Trophoblast cell (in vitro differentiated cells and primary cell): ENCODE measurements around the gene APCDD1L.

Source experiments
- DNase-seq, 2 donors: peaks; one replicate each; pipeline ENCODE4 v3.0.0-alpha.2; 2016
- H2AFZ ChIP-seq: 2 replicates; pipeline ENCODE4 v1.6.1; 2013; ENCODE audit warnings: low read length, moderate library complexity, mild to moderate bottlenecking; ENCODE audit not compliant: insufficient read depth, poor library complexity
- H2AK5ac ChIP-seq: 2 replicates; pipeline ENCODE4 v1.6.1; 2013; ENCODE audit warnings: mild to moderate bottlenecking, low read length
- H2BK120ac ChIP-seq: 2 replicates; pipeline ENCODE4 v1.6.1; 2013; ENCODE audit warnings: low read length, mild to moderate bottlenecking, moderate library complexity; ENCODE audit not compliant: insufficient read depth, poor library complexity
- H2BK12ac ChIP-seq: 2 replicates; pipeline ENCODE4 v1.6.1; 2013; ENCODE audit warnings: mild to moderate bottlenecking, low read length, moderate library complexity
- H2BK5ac ChIP-seq: 2 replicates; pipeline ENCODE4 v1.6.1; 2013; ENCODE audit warnings: low read length, low read depth, moderate library complexity, mild to moderate bottlenecking; ENCODE audit not compliant: poor library complexity
- H3K14ac ChIP-seq: 2 replicates; pipeline ENCODE4 v1.6.1; 2013; ENCODE audit warnings: mild to moderate bottlenecking, low read length
- H3K18ac ChIP-seq: 2 replicates; pipeline ENCODE4 v1.6.1; 2013; ENCODE audit warnings: mild to moderate bottlenecking, low read length
- H3K23ac ChIP-seq: 2 replicates; pipeline ENCODE4 v1.6.1; 2013; ENCODE audit warnings: low read length
- H3K27ac ChIP-seq: 2 replicates; pipeline ENCODE4 v1.5.1; 2013; ENCODE audit warnings: low read depth, mild to moderate bottlenecking, inconsistent platforms, low read length, moderate library complexity
- H3K27me3 ChIP-seq: 2 replicates; pipeline ENCODE4 v1.6.1; 2013; ENCODE audit warnings: inconsistent platforms, mild to moderate bottlenecking, low read length, moderate library complexity; ENCODE audit not compliant: insufficient read depth
- H3K36me3 ChIP-seq, 2 experiments: 1 replicate in 1 of 2; 2 replicates in 1 of 2; pipeline ENCODE4 v1.6.1; 2013; ENCODE audit warnings: low read length in 2 of 2, mild to moderate bottlenecking in 2 of 2, moderate library complexity in 1 of 2; ENCODE audit not compliant: insufficient read depth in 2 of 2, control insufficient read depth in 1 of 2
- H3K4ac ChIP-seq: 2 replicates; pipeline ENCODE4 v1.6.1; 2013; ENCODE audit warnings: low read depth, mild to moderate bottlenecking, low read length, moderate library complexity
- H3K4me1 ChIP-seq, 2 experiments: 1 replicate in 1 of 2; 2 replicates in 1 of 2; pipeline ENCODE4 v1.6.1; 2013; ENCODE audit warnings: low read length in 2 of 2, mild to moderate bottlenecking in 2 of 2, moderate library complexity in 1 of 2; ENCODE audit not compliant: insufficient read depth in 2 of 2, control insufficient read depth in 1 of 2
- H3K4me2 ChIP-seq: 2 replicates; pipeline ENCODE4 v1.6.1; 2013; ENCODE audit warnings: inconsistent platforms, mild to moderate bottlenecking, low read length, moderate library complexity
- H3K4me3 ChIP-seq: 2 replicates; pipeline ENCODE4 v1.5.1; 2013; ENCODE audit warnings: mild to moderate bottlenecking, low read depth, low read length, inconsistent platforms
- H3K79me1 ChIP-seq: one replicate; pipeline ENCODE4 v1.6.1; 2013; ENCODE audit warnings: low read length
- H3K79me2 ChIP-seq: 2 replicates; pipeline ENCODE4 v1.6.1; 2013; ENCODE audit warnings: low read length, mild to moderate bottlenecking; ENCODE audit not compliant: control insufficient read depth, insufficient read depth, poor library complexity
- H3K9ac ChIP-seq: 2 replicates; pipeline ENCODE4 v1.6.1; 2013; ENCODE audit warnings: mild to moderate bottlenecking, low read length
- H3K9me3 ChIP-seq: 2 replicates; pipeline ENCODE4 v1.6.1; 2013; ENCODE audit warnings: low read depth, mild to moderate bottlenecking, control low read depth, inconsistent platforms, low read length; ENCODE audit not compliant: insufficient read depth
- H4K12ac ChIP-seq: 2 replicates; pipeline ENCODE4 v1.6.1; 2013; ENCODE audit warnings: low read depth, mild to moderate bottlenecking, low read length, moderate library complexity
- H4K8ac ChIP-seq: 2 replicates; pipeline ENCODE4 v1.6.1; 2013; ENCODE audit warnings: low read depth, mild to moderate bottlenecking, low read length, moderate library complexity
- H4K91ac ChIP-seq: one replicate; pipeline ENCODE4 v1.6.1; 2013; ENCODE audit warnings: low read depth, mild to moderate bottlenecking, low read length, moderate library complexity
- WGBS: extraction: QIAGEN DNeasy Blood & Tissue Kit; methylation state at CpG from one replicate; pipeline ENCODE4 v1.1.7; 2013; ENCODE audit warnings: missing lambda C conversion rate; ENCODE audit not compliant: insufficient read length, insufficient coverage; ENCODE audit errors: extremely low coverage; 5-methylcytosine and 5-hydroxymethylcytosine counted together

Gene APCDD1L

GRCh38 chr20:58545565-58546415, 30.6 kb upstream of the APCDD1L start:
- H4K91ac ChIP-seq: no peak overlapping the region
- no peaks in the 10 kb centered on the region for H3K27me3 ChIP-seq
- no peak overlapping the region for H3K9ac ChIP-seq
- no peak overlapping the region for H4K8ac ChIP-seq
- H3K79me1 ChIP-seq: no peaks in the 10 kb centered on the region
- no peak overlapping the region for H3K4me2 ChIP-seq
- H2AFZ ChIP-seq: no peak overlapping the region
- H3K18ac ChIP-seq: no peak overlapping the region
- no peak overlapping the region for H2BK120ac ChIP-seq
- H3K79me2 ChIP-seq: no peaks in the 10 kb centered on the region
- no peak overlapping the region for H3K23ac ChIP-seq
- H3K4me3 ChIP-seq: no peak overlapping the region
- H2BK12ac ChIP-seq: no peak overlapping the region
- no peak overlapping the region for H3K14ac ChIP-seq
- no CpG with 5 or more reads among the region's 17 CpGs for WGBS
- H3K27ac ChIP-seq: no peak overlapping the region
- H3K4ac ChIP-seq: no peak overlapping the region
- no peak overlapping the region for H4K12ac ChIP-seq
- H3K4me1 ChIP-seq: no peaks in the 10 kb centered on the region
- no peak overlapping the region for H2BK5ac ChIP-seq
- H2AK5ac ChIP-seq: no peak overlapping the region
- H3K9me3 ChIP-seq: peaks cover 2% of the 10 kb centered on the region
- no peak for DNase-seq
- no peaks in the 10 kb centered on the region for H3K36me3 ChIP-seq

- Histone ChIP-seq H2BK120ac (no peak overlapping the region), H2AFZ (no peak overlapping the region), H3K4me3 (no peak overlapping the region), H3K9ac (no peak overlapping the region), H3K79me2 (no peaks in the 10 kb centered on the region), H2BK5ac (no peak overlapping the region), H3K14ac (no peak overlapping the region), H3K18ac (no peak overlapping the region), H3K23ac (no peak overlapping the region), H3K9me3 (peaks cover 2% of the 10 kb centered on the region), H3K4ac (no peak overlapping the region), H3K27me3 (no peaks in the 10 kb centered on the region), H3K36me3 (no peaks in the 10 kb centered on the region), H4K91ac (no peak overlapping the region), H3K27ac (no peak overlapping the region), H2AK5ac (no peak overlapping the region), H3K4me2 (no peak overlapping the region), H3K79me1 (no peaks in the 10 kb centered on the region), H3K4me1 (no peaks in the 10 kb centered on the region), H2BK12ac (no peak overlapping the region), H4K12ac (no peak overlapping the region), H4K8ac (no peak overlapping the region)
- DNase-seq: no peak
- no CpG with 5 or more reads among the region's 4 CpGs for WGBS
These were observed 29.7 kb upstream of the APCDD1L start for GRCh38 chr20:58544891-58545290.

- no peaks in the 10 kb centered on the region for H3K4me1 ChIP-seq
- no peak overlapping the region for H4K12ac ChIP-seq
- WGBS: no CpG with 5 or more reads among the region's 10 CpGs
- H4K8ac ChIP-seq: no peak overlapping the region
- H2BK120ac ChIP-seq: no peak overlapping the region
- H3K36me3 ChIP-seq: no peaks in the 10 kb centered on the region
- no peak overlapping the region for H3K4ac ChIP-seq
- H3K4me2 ChIP-seq: no peak overlapping the region
- no peak overlapping the region for H4K91ac ChIP-seq
- peaks cover 2% of the 10 kb centered on the region for H3K9me3 ChIP-seq
- H3K79me1 ChIP-seq: no peaks in the 10 kb centered on the region
- H3K79me2 ChIP-seq: no peaks in the 10 kb centered on the region
- H3K27ac ChIP-seq: no peak overlapping the region
- no peak overlapping the region for H3K18ac ChIP-seq
- no peaks in the 10 kb centered on the region for H3K27me3 ChIP-seq
- H3K23ac ChIP-seq: no peak overlapping the region
- H3K4me3 ChIP-seq: no peak overlapping the region
- no peak overlapping the region for H2AK5ac ChIP-seq
- H2AFZ ChIP-seq: no peak overlapping the region
- no peak overlapping the region for H2BK12ac ChIP-seq
- no peak overlapping the region for H2BK5ac ChIP-seq
- H3K14ac ChIP-seq: no peak overlapping the region
- DNase-seq: no peak
- H3K9ac ChIP-seq: no peak overlapping the region
These were observed 29.1 kb upstream of the APCDD1L start for GRCh38 chr20:58544286-58544685.

GRCh38 chr20:58543274-58543673, 28.1 kb upstream of the APCDD1L start:
- H2AK5ac ChIP-seq: no peak overlapping the region
- no peak overlapping the region for H3K4ac ChIP-seq
- no peak overlapping the region for H4K12ac ChIP-seq
- H3K36me3 ChIP-seq: no peaks in the 10 kb centered on the region
- H2BK120ac ChIP-seq: no peak overlapping the region
- no peak overlapping the region for H4K8ac ChIP-seq
- no peak overlapping the region for H3K23ac ChIP-seq
- no peak overlapping the region for H3K4me3 ChIP-seq
- no peak overlapping the region for H2AFZ ChIP-seq
- H2BK5ac ChIP-seq: no peak overlapping the region
- no peak overlapping the region for H4K91ac ChIP-seq
- no peak for DNase-seq
- H3K27ac ChIP-seq: no peak overlapping the region
- H2BK12ac ChIP-seq: no peak overlapping the region
- H3K4me1 ChIP-seq: no peaks in the 10 kb centered on the region
- H3K79me2 ChIP-seq: no peaks in the 10 kb centered on the region
- H3K79me1 ChIP-seq: no peaks in the 10 kb centered on the region
- no peaks in the 10 kb centered on the region for H3K27me3 ChIP-seq
- H3K4me2 ChIP-seq: no peak overlapping the region
- no CpG with 5 or more reads among the region's 6 CpGs for WGBS
- no peak overlapping the region for H3K9ac ChIP-seq
- peaks cover 2% of the 10 kb centered on the region for H3K9me3 ChIP-seq
- no peak overlapping the region for H3K14ac ChIP-seq
- H3K18ac ChIP-seq: no peak overlapping the region
